B cell (primary cell): ENCODE measurements around the gene AP5S1. TPM values are rescaled to one million over a fixed set of nuclear protein-coding genes. Genes with fewer than 3 reads are reported as not detected.
A peak's percentile ranks its signal among the peaks of the same experiment; 100 is the strongest.

Experiments
- ATAC-seq: fragments of 200-7000 bp; cut with Tn5 transposase; one replicate; pipeline ENCODE4 v1.10.0; 2021; ENCODE audit warnings: low read depth, mild to moderate bottlenecking, moderate number of reproducible peaks, moderate library complexity
- CTCF ChIA-PET: fragments of 350-600 bp; sonication (Branson Sonifier 250); formaldehyde crosslinking; loops from one replicate; lab custom pipeline; 2021; ENCODE audit warnings: antibody characterized with exemption, inconsistent platforms; lab: Charles Lee
- POLR2A ChIA-PET: fragments of 350-600 bp; sonication (Branson Sonifier 250); formaldehyde crosslinking; loops from one replicate; lab custom pipeline; 2021; ENCODE audit warnings: antibody characterized with exemption; lab: Charles Lee
- DNase-seq: peaks from one replicate; pipeline ENCODE4 v3.0.0; 2013
- H2AFZ ChIP-seq: 2 replicates; pipeline ENCODE4 v1.6.1; 2012; ENCODE audit warnings: mild to moderate bottlenecking, low read depth, low read length; ENCODE audit not compliant: insufficient read depth, poor library complexity, severe bottlenecking
- H3K27ac ChIP-seq, 2 donors: 1 replicate in 1 of 2; 2 replicates in 1 of 2; pipeline ENCODE4 v1.5.1; 2012 to 2013; ENCODE audit warnings: low read length in 2 of 2, mild to moderate bottlenecking in 2 of 2, moderate library complexity in 1 of 2
- H3K27me3 ChIP-seq, 4 experiments: fragments of 200-600 bp in 1 of 4; sonication (generic) in 1 of 4; replicated peaks in 1 of 4; 1 replicate in 2 of 4; 2 replicates in 2 of 4; pipeline versions ENCODE4 v1.6.1 to v1.7.0; 2013 to 2016; ENCODE audit warnings: low read length in 3 of 4, mild to moderate bottlenecking in 2 of 4, mixed read lengths in 1 of 4, moderate library complexity in 1 of 4; ENCODE audit not compliant: insufficient read depth in 4 of 4, control insufficient read depth in 3 of 4; ENCODE audit errors: control extremely low read depth in 1 of 4
- H3K36me3 ChIP-seq, 2 experiments: replicated peaks in 1 of 2; 1 replicate in 1 of 2; 2 replicates in 1 of 2; pipeline versions ENCODE4 v1.6.1 to v1.7.1; 2013; ENCODE audit warnings: low read length in 1 of 2; ENCODE audit not compliant: insufficient read depth in 2 of 2, control insufficient read depth in 1 of 2; ENCODE audit errors: control extremely low read depth in 1 of 2, extremely low read depth in 1 of 2
- H3K4me1 ChIP-seq, 2 donors: fragments of 200-600 bp in 1 of 2; sonication (generic) in 1 of 2; 1 replicate in 1 of 2; 2 replicates in 1 of 2; pipeline versions ENCODE4 v1.5.1 to v1.6.1; 2013 to 2017; ENCODE audit warnings: low read length in 2 of 2; ENCODE audit not compliant: control insufficient read depth in 2 of 2, insufficient read depth in 2 of 2
- H3K4me2 ChIP-seq: replicated peaks from 2 replicates; pipeline ENCODE3; 2012; ENCODE audit warnings: mild to moderate bottlenecking, low read depth, low read length; ENCODE audit not compliant: poor library complexity, severe bottlenecking
- H3K4me3 ChIP-seq, 5 experiments: fragments of 200-600 bp in 1 of 5; sonication (generic) in 1 of 5; 1 replicate in 3 of 5; 2 replicates in 2 of 5; pipeline versions ENCODE4 v1.5.1 to v1.7.0; 2011 to 2016; ENCODE audit warnings: low read length in 4 of 5, mild to moderate bottlenecking in 4 of 5, low read depth in 2 of 5, control low read depth in 1 of 5, moderate library complexity in 1 of 5; ENCODE audit not compliant: insufficient read depth in 1 of 5; ENCODE audit errors: control extremely low read depth in 1 of 5, extremely low read depth in 1 of 5
- H3K79me2 ChIP-seq: fragments of 200-600 bp; sonication (generic); one replicate; pipeline ENCODE4 v1.6.0; 2016; ENCODE audit warnings: low read length; ENCODE audit not compliant: control insufficient read depth, insufficient read depth
- H3K9ac ChIP-seq: fragments of 200-600 bp; sonication (generic); 2 replicates; pipeline ENCODE4 v1.6.1; 2017; ENCODE audit warnings: mild to moderate bottlenecking, low read length, moderate library complexity
- H3K9me3 ChIP-seq, 3 donors: one replicate each; pipeline versions ENCODE4 v1.6.1 to v1.7.1; 2013; ENCODE audit warnings: low read length in 2 of 3; ENCODE audit not compliant: control insufficient read depth in 2 of 3, insufficient read depth in 1 of 3; ENCODE audit errors: control extremely low read depth in 1 of 3
- H4K20me1 ChIP-seq: 2 replicates; pipeline ENCODE4 v1.6.0; 2012; ENCODE audit warnings: mild to moderate bottlenecking, low read length; ENCODE audit not compliant: insufficient read depth, control insufficient read depth, poor library complexity, severe bottlenecking
- H3K27ac Mint-ChIP-seq: one replicate; pipeline ENCODE4 v1.8.0; 2021; ENCODE audit warnings: mixed read lengths
- H3K27me3 Mint-ChIP-seq: one replicate; pipeline ENCODE4 v1.8.0; 2021; ENCODE audit warnings: mixed read lengths
- H3K4me1 Mint-ChIP-seq: one replicate; pipeline ENCODE4 v1.8.0; 2021; ENCODE audit warnings: mixed read lengths
- H3K4me3 Mint-ChIP-seq: one replicate; pipeline ENCODE4 v1.8.0; 2021; ENCODE audit warnings: mixed read lengths
- H3K9me3 Mint-ChIP-seq: one replicate; pipeline ENCODE4 v1.8.0; 2022; ENCODE audit warnings: mixed read lengths; ENCODE audit not compliant: insufficient read depth
- CTCF ChIP-seq: fragments of 200-600 bp; IDR thresholded peaks from one replicate; pipeline ENCODE4 v1.8.0; 2022; ENCODE audit warnings: antibody characterized with exemption, mild to moderate bottlenecking
- EZH2 ChIP-seq: IDR thresholded peaks from 2 replicates; pipeline ENCODE4 v1.6.1; 2012; ENCODE audit warnings: borderline replicate concordance, low read depth, mild to moderate bottlenecking, moderate library complexity, low read length; ENCODE audit not compliant: insufficient read depth, poor library complexity, severe bottlenecking
- WGBS: methylation state at CpG from one replicate; pipeline ENCODE4 v1.1.5; 2013; ENCODE audit warnings: missing lambda C conversion rate; ENCODE audit not compliant: insufficient coverage; 5-methylcytosine and 5-hydroxymethylcytosine counted together
- intact Hi-C: fragments of 100-400 bp; cut with micrococcal nuclease; formaldehyde crosslinking; loops from one replicate; pipeline ENCODE4 v1.10.0; 2022
- polyA plus RNA-seq: library from polyadenylated mRNA; depleted of rRNA; stranded (reverse); fragments of >200 nt; gene quantifications from 2 replicates; pipeline ENCODE4 v1.2.3, GENCODE V29; 2012
- total RNA-seq, 2 donors: library from RNA; stranded (reverse); fragments of 120-200 nt in 1 of 2; gene quantifications; 1 replicate in 1 of 2; 2 replicates in 1 of 2; pipeline versions ENCODE4 v1.2.3 to v1.2.4, GENCODE V29; 2013 to 2022

Gene AP5S1
- total and polyA plus RNA-seq, 2 donors (not counting 1 experiment from before 2014, with no cell fraction given): 9.2 to 12.6 TPM

- H3K4me3 Mint-ChIP-seq: peak overlapping the region; percentile 90
- no peak overlapping the region for H2AFZ ChIP-seq
- ATAC-seq (no peak), DNase-seq (no peak)
- H3K9me3 Mint-ChIP-seq: no peaks in the 10 kb centered on the region
- H3K9me3 ChIP-seq: no peaks in the 10 kb centered on the region
- peaks cover 29 to 36% of the 10 kb centered on the region in 2 donors for H3K4me1 ChIP-seq
- no peaks in the 10 kb centered on the region for H3K79me2 ChIP-seq
- ChIA-PET CTCF (interaction anchor here (1.0 to 5.1 kb wide), 4 partner anchors 7 to 76 kb away, joined by 3 to 38 read pairs (median 7); partner anchors contain the start of genes ADISSP and CENPB), POLR2A (interaction anchor here (0.6 to 1.5 kb wide), 2 partner anchors 11 to 21 kb away, joined by 7 read pairs; partner anchors contain the start of gene ADISSP)
- 49% methylated on average over 15 of the region's 18 CpGs for WGBS
- H3K27ac Mint-ChIP-seq: no peak overlapping the region
- no peaks in the 10 kb centered on the region for H3K27me3 Mint-ChIP-seq
- no peak for TF ChIP-seq EZH2
- no peak for TF ChIP-seq CTCF
- peak overlapping the region; percentile 99 for H3K4me2 ChIP-seq
- no peak overlapping the region for H3K9ac ChIP-seq
- H4K20me1 ChIP-seq: peaks cover 5% of the 10 kb centered on the region
- H3K27me3 ChIP-seq: peaks cover 0 to 15% (median 4%) of the 10 kb centered on the region in 4 experiments
- no peak overlapping the region for H3K27ac ChIP-seq
- H3K4me3 ChIP-seq: no peak overlapping the region
- no peaks in the 10 kb centered on the region for H3K36me3 ChIP-seq
- H3K4me1 Mint-ChIP-seq: peaks cover 43% of the 10 kb centered on the region
- intact Hi-C loops: no loop called here
Observed at GRCh38 chr20:3778976-3779375, 41.4 kb upstream of the AP5S1 start.
